ENCODE results near the gene MNT.
A peak's percentile ranks its signal among the peaks of the same experiment; 100 is the strongest.
"Not testable (repeated sequence)": the region's sequence is repeated elsewhere in the genome, so short reads cannot be mapped to it uniquely, and the experiment has no call there.

MNT gene, protein sequence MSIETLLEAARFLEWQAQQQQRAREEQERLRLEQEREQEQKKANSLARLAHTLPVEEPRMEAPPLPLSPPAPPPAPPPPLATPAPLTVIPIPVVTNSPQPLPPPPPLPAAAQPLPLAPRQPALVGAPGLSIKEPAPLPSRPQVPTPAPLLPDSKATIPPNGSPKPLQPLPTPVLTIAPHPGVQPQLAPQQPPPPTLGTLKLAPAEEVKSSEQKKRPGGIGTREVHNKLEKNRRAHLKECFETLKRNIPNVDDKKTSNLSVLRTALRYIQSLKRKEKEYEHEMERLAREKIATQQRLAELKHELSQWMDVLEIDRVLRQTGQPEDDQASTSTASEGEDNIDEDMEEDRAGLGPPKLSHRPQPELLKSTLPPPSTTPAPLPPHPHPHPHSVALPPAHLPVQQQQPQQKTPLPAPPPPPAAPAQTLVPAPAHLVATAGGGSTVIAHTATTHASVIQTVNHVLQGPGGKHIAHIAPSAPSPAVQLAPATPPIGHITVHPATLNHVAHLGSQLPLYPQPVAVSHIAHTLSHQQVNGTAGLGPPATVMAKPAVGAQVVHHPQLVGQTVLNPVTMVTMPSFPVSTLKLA

GRCh38 chr17:2400877-2401425 lies at the start of gene MNT:
Gene MNT (minus strand): TSS chr17:2401060. CDS start chr17:2400712, 348 bp downstream.
- DNase-seq, result peak; percentile 98

GRCh38 chr17:2450016-2450650 lies 49.3 kb upstream of the MNT start:
- no peak for DNase-seq

GRCh38 chr17:2449486-2449885 lies 48.6 kb upstream of the MNT start:
- DNase-seq, result no peak

DNA sequence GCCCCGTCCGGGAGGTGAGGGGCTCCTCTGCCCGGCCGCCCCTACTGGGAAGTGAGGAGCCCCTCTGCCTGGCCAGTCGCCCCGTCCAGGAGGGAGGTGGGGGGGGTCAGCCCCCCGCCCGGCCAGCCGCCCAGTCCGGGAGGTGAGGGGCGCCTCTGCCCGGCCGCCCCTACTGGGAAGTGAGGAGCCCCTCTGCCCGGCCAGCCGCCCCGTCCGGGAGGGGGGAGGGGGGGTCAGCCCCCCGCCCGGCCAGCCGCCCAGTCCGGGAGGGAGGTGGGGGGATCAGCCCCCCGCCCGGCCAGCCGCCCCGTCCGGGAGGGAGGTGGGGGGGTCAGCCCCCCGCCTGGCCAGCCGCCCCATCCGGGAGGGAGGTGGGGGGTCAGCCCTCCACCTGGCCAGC lies 46.6 kb upstream of the MNT start:
- not testable (repeated sequence) for DNase-seq

GRCh38 chr17:2445638-2446037 lies 44.8 kb upstream of the MNT start:
- DNase-seq, result no peak

DNA sequence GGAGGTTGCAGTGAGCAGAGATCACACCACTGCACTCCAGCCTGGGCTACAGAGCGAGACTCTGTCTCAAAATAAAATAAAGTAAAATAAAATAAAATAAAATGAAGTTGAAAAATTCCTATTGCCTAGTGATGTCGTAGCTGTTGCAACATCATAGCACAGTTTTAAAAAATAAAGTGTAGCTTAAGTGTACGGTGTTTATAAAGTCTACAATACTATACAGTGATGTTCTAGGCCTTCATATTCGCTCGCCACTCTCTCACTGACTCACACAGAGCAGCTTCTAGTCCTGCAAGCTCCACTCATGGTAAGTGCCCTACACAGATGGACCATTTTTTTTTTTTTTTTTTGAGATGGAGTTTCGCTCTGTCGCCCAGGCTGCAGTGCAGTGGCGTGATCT lies 43.5 kb upstream of the MNT start:
- DNase-seq, result no peak

DNA sequence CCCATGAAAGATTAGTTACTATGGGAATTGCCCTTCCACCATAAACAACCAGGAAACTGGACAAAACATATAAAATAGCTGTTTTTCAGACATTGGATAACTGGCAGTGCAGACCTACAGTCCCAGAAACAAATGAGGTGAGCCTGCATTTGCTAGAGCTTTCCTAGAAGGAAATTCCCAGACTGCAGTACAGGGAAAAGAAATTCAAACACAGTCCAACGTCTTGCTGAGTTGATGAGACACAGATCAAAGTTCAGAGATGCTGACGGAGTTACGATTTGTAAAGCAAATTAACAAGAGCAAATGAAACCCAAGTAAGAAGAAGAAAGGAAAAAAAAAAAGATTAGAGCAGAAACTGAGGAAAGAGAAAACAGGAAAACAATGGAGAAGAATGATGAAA lies 41.3 kb upstream of the MNT start:
- DNase-seq, result no peak

- DNase-seq, result no peak
Measured at GRCh38 chr17:2440930-2441329, 40.1 kb upstream of the MNT start.

DNA sequence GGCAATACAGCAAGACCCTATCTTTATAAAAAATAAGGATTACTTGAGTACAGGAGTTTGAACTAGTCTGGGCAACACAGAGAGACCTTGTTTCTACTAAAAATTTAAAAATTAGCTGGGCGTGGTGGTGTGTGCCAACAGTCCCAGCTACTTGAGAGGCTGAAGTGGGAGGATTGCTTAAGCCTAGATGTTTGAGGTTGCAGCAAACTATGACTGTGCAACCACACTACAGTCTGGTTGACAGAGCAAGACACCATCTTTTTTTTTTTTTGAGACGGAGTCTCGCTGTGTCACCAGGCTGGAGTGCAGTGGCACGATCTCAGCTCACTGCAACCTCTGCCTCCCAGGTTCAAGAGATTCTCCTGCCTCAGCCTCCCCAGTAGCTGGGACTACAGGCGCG lies 39.1 kb upstream of the MNT start:
- not testable (repeated sequence) for DNase-seq

- no peak for DNase-seq
Measured at GRCh38 chr17:2438823-2439222, 38.0 kb upstream of the MNT start.

- DNase-seq, result no peak
Measured at GRCh38 chr17:2436316-2436905, 35.6 kb upstream of the MNT start.

DNA sequence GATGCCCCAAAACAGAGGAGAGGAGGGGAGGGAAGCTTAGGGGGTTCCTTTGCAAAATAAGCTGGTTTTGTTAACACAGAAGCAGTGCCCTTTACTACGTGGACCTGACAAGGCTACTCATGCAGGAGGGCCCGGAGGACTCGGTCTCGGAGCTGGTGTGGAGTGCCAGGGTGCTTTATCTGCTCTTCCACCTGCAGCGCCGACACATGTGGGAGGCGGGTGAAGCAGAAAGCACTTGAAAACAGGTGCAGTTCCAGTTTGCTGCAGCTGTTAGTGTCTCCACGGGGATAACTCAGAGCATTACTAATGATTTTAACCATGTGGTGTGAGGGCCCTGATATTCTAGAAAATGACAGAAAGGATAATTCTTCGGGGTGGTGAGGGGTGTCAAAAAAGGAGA lies 35.0 kb upstream of the MNT start:
- no peak for DNase-seq

GRCh38 chr17:2435181-2435741 lies 34.4 kb upstream of the MNT start:
- no peak for DNase-seq

- DNase-seq, result no peak
Measured at GRCh38 chr17:2433696-2434095, 32.8 kb upstream of the MNT start.

DNA sequence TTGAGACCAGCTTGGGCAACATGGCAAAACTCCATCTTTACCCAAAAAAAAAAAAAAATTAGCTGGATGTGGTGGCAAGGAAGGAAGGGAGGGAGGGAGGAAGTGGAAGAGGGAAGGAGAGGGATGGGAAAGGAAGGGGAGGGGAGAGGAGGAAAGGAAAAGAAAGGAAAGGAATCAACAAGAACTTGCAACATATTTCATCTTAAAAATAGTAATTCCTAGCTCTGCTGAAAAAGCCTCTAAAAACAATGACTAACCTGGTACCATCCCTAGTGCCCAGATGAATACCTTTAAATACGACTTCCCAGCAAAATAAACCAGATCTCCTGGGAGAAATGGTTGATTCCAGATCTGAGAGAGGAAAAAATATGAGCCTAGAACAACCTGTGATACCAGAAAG lies 27.1 kb upstream of the MNT start:
- DNase-seq, result no peak

GRCh38 chr17:2427215-2427614 lies 26.4 kb upstream of the MNT start:
- no peak for DNase-seq

- DNase-seq, result no peak
Measured at GRCh38 chr17:2423271-2423670, 22.4 kb upstream of the MNT start.

- DNase-seq, result no peak
Measured at GRCh38 chr17:2421315-2422147, 20.7 kb upstream of the MNT start.

DNA sequence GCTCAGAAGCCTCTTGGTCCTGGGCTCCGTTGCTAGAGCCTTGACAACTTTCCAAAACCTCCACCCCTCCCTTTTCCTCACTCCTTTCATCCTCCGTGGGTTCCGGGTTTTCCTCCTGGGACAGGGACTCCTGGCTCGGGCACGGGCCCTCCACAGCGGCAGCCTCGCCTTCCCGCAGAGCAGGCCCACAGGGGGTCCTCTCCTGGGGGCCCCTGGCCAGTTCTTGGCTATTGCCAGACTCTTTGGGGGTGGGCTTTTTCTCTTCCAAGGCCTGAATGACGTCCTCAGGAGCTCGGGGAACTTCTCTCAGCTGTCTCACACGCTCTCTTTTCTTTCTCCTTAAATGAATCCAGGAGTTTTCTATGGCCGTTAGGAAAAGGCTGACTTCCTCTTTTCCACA lies 19.3 kb upstream of the MNT start:
- no peak for DNase-seq

- no peak for DNase-seq
Measured at GRCh38 chr17:2419486-2419885, 18.6 kb upstream of the MNT start.

DNA sequence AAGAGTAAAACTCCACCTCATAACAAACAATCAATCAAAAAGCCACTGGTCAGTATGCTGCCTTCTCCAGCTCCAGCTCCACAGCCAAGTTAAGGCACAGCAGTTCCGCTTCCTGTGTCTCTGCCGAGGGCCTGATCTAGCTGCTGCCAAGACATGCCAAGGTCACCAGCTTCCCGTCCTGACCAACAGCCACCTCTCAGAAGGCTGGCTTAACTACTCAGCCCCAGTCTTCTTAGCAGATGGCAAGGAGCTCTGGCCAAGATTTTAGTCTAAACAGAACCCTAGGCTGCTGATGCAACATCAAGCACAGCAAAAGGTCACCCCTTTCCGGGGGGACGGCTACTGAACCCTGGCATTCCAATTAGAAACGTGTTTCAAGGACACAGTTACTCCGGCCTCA lies 17.7 kb upstream of the MNT start:
- DNase-seq, result no peak

DNA sequence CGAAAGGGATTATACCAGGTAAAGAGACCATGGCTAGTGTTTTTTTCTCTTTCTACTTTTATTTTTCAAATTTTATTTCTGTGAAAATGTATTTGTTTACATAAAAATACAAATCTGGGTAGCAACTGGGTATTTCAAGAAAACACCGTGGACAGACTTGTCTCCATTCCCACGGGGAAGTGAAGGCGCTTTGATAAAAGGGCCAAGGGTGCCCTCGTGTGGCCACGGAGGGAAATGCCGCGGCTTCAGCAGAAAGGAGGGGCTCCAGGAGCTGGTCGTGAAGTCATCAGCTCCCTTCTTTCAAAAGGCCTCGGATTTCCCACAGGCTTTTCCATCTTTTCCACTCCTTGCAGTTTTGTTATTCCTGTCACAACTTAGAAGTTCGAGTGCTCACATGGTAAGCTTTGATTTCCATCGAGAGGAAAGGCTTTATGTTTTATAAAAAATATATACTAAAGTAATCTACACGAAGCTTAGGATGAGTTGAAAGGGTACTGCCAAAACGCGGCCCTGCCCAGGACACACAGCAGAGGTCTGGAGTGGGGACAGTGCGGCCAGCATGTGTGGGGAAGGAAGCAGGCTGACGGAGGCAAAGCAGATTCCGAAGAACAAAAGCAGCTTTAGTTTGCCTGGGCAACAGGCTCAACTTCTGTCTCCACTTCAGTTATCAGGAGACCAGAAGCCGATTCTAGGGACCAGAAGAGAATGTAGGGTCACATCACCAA lies 15.3 kb upstream of the MNT start:
- peak; percentile 95 for DNase-seq

All from activated effector memory CD4-positive, alpha-beta T cell treated with anti-CD3 and anti-CD28 coated beads, Interleukin-2, amount 50 U/mL, for 16 hours (primary cell).